ENCODE measurements around the gene USP12.

The USP12 gene

GRCh38 chr13:27023385-27024073 lies 148.1 kb downstream of the USP12 start:
- no peak overlapping the region for H3K4me3 Mint-ChIP-seq

DNA sequence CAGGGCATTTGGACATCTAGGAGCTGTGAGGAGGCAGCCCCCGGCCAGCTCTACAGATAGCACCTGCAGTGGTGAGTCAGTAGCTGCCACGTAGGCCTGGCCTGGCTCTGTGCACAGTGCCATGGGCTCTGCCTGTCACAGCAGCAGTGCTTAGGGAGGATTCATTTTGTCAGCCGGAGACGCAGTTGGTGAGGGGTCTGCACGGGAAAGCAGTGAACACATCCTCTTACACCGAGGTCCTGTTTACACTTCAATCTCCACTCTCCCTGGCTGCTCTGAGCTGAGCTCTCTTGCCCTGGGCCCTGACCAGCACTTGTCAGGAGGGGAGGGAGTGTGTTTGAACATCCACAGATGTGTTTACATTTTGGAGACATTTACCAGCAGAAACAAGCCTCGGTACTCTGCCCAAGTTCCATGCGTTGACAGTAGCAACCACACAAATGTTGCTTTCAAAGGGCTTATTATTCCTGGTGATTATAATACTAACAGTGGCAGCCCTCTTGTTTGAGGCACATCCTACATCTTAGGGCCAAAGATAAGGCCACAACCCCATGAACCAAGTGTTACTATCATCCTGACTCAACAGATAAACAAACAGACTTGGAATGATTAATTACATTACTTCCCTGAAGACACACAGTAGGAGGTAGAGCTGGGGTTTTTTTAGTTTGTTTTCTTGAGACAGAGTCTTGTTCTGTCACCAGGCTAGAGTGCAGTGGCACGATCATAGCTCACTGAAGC lies 148.9 kb downstream of the USP12 start:
- Mint-ChIP-seq H3K27ac (peak overlapping the region; percentile 13), H3K9me3 (no peaks in the 10 kb centered on the region), H3K27me3 (ENCODE audit: low read depth) (peaks cover 8% of the 10 kb centered on the region), H3K4me3 (no peak overlapping the region), H3K36me3 (ENCODE audit: low read depth) (no peaks in the 10 kb centered on the region), H3K4me1 (ENCODE audit: low read depth) (peaks cover 18% of the 10 kb centered on the region)

More at GRCh38 chr13:27023385-27024073, 148.1 kb downstream of the USP12 start:
- H3K9me3 Mint-ChIP-seq, result no peaks in the 10 kb centered on the region
- H3K27me3 Mint-ChIP-seq (ENCODE audit: low read depth), result peaks cover 11% of the 10 kb centered on the region
- H3K36me3 Mint-ChIP-seq (ENCODE audit: low read depth), result no peaks in the 10 kb centered on the region
- no peak overlapping the region for H3K27ac Mint-ChIP-seq
- peaks cover 18% of the 10 kb centered on the region for H3K4me1 Mint-ChIP-seq (ENCODE audit: low read depth)

DNA sequence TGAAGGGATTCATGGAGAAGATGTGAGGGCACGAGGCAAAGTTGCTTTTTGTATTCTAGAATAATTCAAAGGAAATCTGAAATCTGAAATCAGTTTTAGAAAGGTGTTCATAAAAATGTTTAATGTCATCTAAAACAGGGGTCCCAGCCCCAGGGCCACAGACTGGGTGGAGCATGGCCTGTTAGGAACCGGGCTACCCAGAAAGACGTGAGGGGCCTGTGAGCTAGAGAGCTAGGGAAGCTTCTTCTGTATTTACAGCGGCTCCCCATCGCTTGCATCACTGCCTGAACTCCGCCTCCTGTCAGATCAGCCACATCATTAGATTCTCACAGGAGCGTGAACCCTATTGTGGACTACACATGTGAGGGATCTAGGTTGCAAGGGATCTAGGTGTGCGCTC lies 151.2 kb downstream of the USP12 start:
- Mint-ChIP-seq H3K4me3 (no peak overlapping the region), H3K4me1 (ENCODE audit: low read depth) (peaks cover 10% of the 10 kb centered on the region), H3K27me3 (ENCODE audit: low read depth) (peaks cover 8% of the 10 kb centered on the region), H3K27ac (no peak overlapping the region), H3K36me3 (ENCODE audit: low read depth) (no peaks in the 10 kb centered on the region), H3K9me3 (no peaks in the 10 kb centered on the region)

GRCh38 chr13:27018882-27019281 lies 152.7 kb downstream of the USP12 start:
- peaks cover 10% of the 10 kb centered on the region for H3K4me1 Mint-ChIP-seq (ENCODE audit: low read depth)
- no peaks in the 10 kb centered on the region for H3K9me3 Mint-ChIP-seq
- no peak overlapping the region for H3K27ac Mint-ChIP-seq

GRCh38 chr13:27018344-27018861 lies 153.2 kb downstream of the USP12 start:
- no peaks in the 10 kb centered on the region for H3K9me3 Mint-ChIP-seq
- H3K27me3 Mint-ChIP-seq (ENCODE audit: low read depth), result peaks cover 11% of the 10 kb centered on the region
- peaks cover 8% of the 10 kb centered on the region for H3K4me1 Mint-ChIP-seq (ENCODE audit: low read depth)
- H3K36me3 Mint-ChIP-seq (ENCODE audit: low read depth), result no peaks in the 10 kb centered on the region
- H3K4me3 Mint-ChIP-seq, result no peak overlapping the region
- no peak overlapping the region for H3K27ac Mint-ChIP-seq

More at GRCh38 chr13:27018882-27019281, 152.7 kb downstream of the USP12 start:
- H3K4me3 Mint-ChIP-seq, result no peak overlapping the region
- H3K27me3 Mint-ChIP-seq (ENCODE audit: low read depth), result peaks cover 11% of the 10 kb centered on the region
- H3K36me3 Mint-ChIP-seq (ENCODE audit: low read depth), result no peaks in the 10 kb centered on the region

DNA sequence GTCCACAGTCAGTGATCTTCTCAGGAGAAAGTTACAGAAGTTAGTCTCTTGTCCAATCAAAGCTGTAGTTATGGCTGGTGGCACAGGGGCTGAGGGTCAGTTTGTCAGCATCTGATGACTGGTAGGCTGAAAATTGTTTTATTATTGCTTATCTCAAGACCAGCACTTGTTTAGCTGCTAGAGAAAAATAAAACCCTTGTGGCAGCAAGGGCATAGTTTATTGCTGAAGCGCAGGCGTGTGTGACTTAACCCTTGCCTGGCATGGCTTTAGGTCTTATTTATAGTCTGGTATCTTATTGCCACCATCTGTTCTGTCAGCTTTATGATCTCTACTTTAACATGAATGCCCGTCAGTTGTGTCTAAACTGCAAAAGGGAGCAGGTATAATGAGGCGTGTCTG lies 154.7 kb downstream of the USP12 start:
- no peak overlapping the region for H3K27ac Mint-ChIP-seq
- no peaks in the 10 kb centered on the region for H3K9me3 Mint-ChIP-seq
- H3K36me3 Mint-ChIP-seq (ENCODE audit: low read depth), result no peaks in the 10 kb centered on the region
- peaks cover 2% of the 10 kb centered on the region for H3K4me1 Mint-ChIP-seq (ENCODE audit: low read depth)
- H3K27me3 Mint-ChIP-seq (ENCODE audit: low read depth), result peaks cover 19% of the 10 kb centered on the region
- H3K4me3 Mint-ChIP-seq, result no peak overlapping the region
